HG03442 (cell line): ENCODE results near the gene DNAH3.
"Not testable (repeated sequence)": the region's sequence is repeated elsewhere in the genome, so short reads cannot be mapped to it uniquely, and the experiment has no call there.

Source experiments
- ATAC-seq: cut with Tn5 transposase; IDR thresholded peaks from one replicate; pipeline ENCODE4 v1.9.1; 2021; ENCODE audit warnings: mild to moderate bottlenecking, moderate library complexity; ENCODE audit not compliant: unreplicated experiment

The DNAH3 gene, protein sequence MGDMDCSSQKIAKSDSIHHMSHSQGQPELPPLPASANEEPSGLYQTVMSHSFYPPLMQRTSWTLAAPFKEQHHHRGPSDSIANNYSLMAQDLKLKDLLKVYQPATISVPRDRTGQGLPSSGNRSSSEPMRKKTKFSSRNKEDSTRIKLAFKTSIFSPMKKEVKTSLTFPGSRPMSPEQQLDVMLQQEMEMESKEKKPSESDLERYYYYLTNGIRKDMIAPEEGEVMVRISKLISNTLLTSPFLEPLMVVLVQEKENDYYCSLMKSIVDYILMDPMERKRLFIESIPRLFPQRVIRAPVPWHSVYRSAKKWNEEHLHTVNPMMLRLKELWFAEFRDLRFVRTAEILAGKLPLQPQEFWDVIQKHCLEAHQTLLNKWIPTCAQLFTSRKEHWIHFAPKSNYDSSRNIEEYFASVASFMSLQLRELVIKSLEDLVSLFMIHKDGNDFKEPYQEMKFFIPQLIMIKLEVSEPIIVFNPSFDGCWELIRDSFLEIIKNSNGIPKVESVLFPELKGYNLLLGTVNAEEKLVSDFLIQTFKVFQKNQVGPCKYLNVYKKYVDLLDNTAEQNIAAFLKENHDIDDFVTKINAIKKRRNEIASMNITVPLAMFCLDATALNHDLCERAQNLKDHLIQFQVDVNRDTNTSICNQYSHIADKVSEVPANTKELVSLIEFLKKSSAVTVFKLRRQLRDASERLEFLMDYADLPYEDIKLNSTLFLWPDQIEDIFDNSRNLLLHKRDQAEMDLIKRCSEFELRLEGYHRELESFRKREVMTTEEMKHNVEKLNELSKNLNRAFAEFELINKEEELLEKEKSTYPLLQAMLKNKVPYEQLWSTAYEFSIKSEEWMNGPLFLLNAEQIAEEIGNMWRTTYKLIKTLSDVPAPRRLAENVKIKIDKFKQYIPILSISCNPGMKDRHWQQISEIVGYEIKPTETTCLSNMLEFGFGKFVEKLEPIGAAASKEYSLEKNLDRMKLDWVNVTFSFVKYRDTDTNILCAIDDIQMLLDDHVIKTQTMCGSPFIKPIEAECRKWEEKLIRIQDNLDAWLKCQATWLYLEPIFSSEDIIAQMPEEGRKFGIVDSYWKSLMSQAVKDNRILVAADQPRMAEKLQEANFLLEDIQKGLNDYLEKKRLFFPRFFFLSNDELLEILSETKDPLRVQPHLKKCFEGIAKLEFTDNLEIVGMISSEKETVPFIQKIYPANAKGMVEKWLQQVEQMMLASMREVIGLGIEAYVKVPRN (N-terminal part only)

DNA sequence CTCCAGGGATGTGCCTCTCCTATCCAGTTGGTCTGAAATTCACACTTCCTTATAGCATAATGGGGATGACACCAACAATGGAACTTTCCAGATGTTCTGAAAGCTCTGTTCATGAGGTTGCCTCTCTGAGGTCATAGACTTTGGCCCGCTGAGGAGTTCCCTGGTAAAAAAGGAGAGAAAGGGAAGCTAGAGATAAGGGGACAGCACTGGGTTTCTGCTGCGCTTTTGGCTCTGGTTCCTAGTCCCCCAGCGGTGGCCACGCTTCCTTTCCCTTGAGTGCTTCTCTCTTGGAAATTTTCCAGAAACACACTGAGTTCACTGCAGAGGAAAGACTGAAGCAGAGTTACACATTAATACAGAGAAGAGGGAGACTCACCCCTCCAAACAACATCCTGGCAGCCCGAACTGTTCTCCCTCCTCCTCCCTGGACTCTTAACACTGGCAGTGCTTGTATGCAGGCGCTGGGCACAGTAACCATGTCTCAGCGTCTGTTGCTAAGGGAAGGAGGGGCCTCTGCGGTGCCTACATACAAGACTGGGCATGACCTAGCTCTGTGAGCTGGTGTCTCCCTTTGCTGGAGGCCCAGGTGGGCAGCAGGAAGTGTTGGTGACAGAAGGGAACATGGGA, at the start of gene DNAH3:
Gene DNAH3, minus strand, starts transcription at position 472 of the 627 bp plus-strand sequence. CDS start 527 bp downstream, outside the sequence.
- no peak for ATAC-seq

DNA sequence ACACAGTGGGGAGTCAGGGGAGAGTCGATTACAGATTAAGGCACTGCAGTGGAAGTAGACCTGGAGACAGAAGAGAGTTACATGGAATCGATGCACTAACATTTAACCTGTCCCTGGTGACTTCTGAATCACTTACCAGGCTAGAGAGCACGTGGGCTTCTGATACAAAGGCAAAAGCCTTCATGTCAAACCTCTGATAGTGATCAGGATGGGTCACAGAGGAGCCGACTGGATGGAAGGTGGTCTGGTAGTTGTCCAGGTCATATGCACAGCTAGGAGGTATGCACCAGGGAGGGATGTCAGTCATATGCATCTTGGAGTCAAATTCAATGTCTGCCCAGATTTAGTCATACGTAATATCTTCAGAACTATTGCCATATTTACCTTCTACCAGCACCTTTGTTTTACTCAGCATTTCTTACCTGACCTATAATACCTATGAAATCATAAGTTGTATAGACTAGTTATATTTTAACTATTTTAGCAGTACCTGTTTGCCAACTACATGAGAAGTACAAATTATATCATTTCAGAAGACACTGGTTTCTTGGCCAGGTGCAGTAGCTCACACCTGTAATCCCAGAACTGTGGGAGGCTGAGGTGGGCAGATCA, 49.1 kb upstream of the DNAH3 start:
- ATAC-seq = no peak

DNA sequence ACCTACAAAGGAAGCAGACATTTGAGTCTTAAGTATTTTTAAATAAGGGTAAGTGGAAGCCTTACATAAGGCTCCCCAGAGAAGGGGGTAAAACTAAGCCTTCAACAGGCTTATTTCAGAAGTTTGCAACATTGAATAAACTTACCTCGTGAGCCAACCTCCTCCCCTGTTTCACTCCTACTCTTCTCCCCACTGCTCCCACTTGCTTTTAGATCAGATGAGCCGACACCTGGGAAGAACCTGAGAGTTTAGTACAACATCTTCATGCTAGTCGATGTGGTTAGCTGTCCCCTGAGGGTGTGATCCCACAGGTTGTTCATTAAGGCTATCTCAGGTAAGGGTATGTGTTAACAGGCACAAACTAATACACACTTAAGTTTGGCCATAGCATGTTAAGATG, 47.0 kb upstream of the DNAH3 start:
- no peak for ATAC-seq

DNA sequence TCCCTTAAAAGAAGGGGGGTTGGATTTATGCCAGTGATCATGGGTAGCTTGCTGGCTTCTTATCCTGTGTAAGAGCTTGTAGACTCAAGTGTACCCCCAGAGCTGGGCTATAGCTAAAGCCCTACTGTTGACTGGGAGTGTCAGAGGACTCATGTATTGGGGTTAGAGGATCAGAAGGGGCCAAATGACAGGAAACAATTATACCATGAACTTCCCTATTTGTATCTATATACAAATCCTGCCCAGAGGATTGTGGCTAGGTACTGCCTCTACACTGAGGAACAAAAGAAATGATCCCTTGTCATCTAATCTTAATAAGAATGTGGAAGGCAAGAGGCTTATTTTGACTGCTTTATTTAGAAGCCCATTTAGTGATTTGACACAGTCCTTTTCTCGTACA, 46.5 kb upstream of the DNAH3 start:
- ATAC-seq = no peak

DNA sequence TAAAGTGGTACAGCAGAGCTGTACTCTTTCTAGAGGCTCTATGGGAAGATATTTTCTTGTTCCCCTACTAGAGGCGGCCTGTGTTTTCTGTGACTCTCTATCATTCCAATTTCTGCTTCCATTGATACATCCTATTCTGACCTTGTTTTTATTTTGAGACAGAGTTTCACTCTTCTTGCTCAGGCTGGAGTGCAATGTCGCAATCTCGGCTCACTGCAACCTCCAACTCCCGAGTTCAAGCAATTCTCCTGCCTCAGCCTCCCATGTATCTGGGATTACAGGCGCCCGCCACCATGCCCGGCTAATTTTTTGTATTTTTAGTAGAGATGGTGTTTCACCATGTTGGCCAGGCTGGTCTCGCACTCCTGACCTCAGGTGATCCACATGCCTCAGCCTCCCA, 44.7 kb upstream of the DNAH3 start:
- not testable (repeated sequence) for ATAC-seq

DNA sequence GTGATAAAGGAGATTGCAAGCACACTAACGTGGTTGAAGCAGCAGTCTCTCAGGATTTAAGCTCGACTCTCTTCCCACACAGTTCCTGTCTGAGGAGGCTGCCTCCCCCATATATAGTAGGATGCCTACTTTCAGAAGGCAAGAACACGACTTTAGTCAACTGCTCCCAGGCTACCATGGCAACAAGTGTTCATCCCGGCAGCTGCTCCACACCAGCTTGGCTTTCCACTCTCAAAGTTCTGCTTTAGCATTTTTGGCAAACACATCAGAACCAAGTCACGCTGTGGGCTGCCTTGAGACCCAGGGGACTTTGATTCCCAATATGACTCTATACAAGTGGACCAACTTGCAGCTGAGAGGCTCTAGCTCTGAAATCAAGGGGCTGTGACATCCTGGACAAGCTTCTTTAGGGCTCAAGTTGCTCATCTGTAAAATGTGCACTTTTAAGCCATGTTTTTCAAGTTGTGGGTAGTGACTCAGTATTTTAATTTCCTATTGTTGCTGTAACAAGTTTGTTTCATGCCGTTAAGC, 44.2 kb upstream of the DNAH3 start:
- no peak for ATAC-seq

DNA sequence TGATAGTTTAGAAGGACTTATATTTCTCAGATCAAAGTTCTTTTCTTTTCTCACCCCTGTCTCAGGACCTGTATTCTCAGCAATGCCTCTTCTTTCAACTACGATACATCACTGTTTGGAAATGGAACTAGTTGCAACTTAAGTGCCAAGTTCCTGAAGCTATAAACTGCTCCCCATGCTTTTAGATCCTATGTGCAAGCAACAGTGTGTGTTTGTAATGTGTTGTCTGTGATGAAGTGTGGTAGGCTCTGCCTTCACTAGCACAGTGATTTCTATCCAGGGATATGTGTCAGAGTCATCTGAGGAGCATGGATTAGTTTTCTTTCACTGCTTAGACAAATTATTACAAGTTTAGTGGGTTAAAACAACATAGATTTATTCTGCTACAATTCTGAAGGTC, 42.3 kb upstream of the DNAH3 start:
- no peak for ATAC-seq

DNA sequence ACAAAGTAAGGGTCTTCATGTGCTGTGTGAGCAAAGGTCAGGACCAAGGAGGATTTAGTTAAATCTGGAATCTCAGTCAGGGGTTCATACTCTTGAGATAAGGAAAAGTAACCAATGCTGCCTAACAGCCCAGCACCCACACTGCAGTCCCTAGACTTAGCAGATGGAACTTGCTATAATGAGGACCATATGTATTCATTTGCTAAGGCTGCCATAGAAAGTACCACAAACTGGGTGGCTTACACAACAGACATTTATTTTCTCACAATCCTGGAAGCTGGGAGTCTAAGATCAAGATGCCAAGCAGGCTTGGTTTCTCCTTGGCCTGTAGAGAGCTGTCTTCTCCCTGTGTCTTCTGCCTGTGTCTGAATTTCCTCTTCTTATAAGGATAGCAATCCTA, 40.0 kb upstream of the DNAH3 start:
- no peak for ATAC-seq

DNA sequence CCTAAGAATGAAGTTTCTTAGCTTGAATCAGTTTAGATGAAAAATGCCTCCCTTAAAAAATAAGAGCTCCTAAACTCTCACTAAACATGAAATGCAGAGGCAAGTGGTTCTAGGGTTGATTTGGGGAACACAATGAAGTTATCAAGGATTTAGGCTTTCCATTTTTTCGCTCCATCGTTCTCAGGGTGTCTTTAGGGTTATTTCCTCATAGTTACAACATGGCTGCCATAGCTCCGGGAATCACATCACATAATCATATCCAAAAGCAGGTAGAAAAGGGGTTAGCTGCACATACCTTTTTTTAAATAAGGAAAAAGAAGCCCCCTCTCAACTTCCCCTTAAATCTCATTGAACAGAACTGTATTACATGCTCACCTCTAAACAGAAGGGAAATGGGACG, 39.4 kb upstream of the DNAH3 start:
- ATAC-seq = no peak

DNA sequence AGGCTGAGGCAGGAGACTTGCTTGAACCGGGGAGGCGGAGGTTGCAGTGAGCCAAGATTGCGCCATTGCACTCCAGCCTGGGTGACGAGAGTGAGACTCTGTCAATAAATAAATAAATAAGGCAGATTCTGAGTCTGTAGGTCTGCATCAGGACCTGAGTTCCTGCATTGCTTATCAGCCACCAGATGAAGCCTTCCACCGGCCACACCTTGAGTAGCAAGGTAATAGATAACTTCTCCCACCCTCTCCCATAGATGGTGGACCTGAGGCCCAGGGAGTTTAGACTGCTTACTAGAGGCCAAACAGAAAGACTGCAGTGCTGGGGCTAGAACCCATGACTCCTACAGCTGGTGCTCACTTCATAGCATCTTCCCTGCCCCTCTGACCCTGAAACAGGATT, 38.7 kb upstream of the DNAH3 start:
- ATAC-seq = no peak

DNA sequence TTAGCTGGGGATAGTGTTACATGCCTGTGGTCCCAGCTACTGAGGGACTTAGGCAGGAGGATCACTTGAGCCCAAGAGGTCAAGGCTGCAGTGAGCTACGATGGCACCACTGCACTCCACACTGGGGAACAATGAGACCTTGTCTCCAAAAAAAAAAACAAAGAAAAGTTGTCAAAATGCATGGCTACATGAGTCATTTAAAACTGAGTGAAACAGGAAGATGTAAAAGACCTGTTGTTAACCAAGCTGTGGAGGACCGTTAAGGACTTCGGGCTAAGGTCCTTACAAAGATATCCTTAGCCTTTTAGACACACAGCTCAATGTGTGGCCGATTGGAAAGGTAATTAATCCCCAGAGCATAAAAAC, 35.7 kb upstream of the DNAH3 start:
- ATAC-seq = no peak

DNA sequence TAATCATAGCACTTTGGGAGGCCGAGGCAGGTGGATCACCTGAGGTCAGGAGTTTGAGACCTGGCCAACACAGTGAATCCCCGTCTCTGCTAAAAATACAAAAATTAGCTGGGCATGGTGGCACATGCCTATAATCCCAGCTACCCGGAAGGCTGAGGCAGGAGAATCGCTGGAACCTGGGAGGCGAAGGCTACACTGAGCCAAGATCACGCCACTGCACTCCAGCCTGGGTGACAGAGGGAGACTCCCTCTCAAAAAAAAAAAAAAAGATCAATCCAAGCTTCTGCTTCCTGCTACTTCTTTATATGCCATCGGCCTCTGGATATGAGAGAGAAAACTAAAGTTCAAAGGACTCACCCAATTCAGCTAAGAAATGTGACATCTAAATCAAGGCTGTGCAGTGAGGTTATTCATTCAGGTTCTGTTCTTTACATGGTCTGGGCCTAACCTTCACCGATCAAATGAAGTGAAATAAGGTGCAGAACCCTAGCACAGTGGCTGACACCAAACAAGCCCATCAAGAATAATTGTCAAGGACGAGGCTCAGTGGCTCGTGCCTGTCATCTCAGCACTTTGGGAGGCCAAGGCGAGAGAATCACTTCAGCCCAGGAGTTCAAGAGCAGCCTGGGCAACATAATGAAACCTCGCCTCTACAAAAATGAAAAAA, 35.1 kb upstream of the DNAH3 start:
- no peak for ATAC-seq

DNA sequence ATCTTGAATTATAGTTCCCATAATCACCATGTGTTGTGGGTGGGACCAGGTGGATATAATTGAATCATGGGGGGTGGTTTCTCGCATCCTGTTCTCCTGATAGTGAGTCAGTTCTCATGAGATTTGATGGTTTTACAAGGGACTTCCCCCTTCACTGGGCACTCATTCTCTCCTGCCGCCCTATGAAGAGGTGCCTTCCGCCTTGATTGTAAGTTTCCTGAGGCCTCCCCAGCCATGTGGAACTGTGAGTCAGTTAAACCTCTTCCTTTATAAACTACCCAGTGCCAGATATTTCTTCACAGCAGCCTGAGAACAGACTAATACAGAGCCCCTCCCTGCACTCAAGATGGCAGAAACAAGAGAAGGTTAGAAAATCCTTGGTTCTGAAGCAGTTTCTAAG, 34.2 kb upstream of the DNAH3 start:
- ATAC-seq = no peak

DNA sequence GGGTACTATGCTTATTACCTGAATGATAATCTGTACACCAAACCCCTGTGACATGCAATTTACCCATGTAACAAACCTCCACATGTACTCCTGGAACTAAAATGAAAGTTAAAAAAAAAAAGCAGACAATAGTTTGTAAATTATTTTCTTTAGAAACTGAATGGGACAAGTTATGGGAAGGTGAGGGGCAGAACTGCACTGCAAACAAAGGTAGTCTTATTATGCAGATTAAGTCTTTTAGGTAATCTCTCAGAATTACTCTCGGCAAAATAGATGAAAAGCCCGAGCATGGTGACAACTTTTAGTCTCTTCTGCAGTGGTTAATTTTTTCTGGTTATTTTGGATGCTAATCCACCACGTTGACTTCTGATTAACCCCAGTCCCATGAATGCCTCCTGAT, 33.3 kb upstream of the DNAH3 start:
- ATAC-seq = no peak

DNA sequence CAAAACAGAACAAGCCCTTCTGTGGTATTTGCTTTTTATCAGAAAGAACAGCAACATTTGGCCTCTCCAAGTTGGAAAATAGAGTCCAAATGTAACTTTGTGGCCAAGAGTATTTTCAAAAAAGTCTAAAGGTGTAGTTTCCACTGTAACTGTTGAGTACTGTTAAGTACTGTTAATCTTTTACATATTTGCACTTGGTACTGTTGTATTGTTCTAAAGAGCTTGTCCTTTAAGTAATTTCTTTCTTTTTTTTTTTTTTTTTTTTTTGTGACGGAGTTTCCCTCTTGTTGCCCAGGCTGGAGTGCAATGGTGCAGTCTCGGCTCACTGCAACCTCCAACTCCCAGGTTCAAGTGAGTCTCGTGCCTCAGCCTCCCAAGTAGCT, 29.3 kb upstream of the DNAH3 start:
- no peak for ATAC-seq

DNA sequence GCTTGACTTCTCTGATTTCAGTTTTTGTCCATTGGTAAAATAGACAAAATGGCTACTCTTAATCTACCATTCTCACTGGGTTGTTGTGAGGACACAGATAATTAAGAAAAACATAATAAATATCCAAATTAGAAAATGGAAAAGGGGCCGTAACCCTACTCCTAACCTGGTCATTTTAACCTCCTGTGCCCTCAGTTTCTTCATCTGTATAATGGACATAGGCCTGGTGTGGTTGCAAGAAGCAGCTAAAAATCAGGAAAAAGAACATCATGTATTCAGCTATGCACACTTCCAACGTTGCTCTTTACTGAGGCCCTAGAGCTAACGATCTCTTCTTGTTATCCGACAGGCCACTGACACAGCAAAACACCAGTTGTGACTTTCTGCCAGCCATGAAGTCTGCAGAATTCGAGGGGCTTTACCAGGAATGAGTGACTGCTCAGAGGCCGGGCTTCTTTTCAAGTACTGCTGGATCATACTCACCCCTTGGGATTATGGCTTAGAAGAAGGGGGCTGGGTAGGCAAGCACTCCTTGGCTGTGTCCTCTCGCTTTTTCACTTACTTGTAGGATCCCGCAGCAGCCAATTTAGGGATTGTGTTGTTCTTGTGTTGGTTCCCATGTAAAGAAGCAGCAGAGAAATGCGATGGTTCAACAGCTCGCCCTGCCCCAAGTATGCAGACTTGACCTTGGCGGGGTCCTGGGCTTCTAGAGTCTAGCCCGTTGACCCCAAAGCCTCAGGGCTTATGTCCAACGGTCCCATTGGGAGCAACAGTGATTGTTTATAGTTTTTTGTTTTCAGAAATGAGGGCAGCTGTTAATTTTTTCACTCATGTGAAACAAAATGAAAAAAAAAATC, 28.7 kb upstream of the DNAH3 start:
- ATAC-seq = no peak

DNA sequence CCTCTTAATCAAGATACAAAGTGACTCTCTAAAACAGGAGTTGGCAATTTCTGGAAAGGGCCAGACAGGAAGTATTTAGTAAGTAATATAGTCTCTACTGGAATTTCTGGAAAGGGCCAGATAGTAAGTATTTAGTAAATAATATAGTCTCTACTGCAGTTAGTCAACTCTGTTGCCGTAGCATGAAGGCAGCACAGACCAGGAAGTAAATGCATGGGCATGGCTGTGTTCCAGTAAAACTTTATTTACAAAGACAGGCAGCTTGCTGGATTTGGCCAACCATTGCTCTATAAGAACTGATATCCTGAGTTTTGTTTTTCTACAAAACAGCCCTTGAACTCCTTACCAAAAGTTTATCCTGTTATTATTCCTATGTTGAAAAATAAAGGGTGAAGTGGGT, 24.8 kb upstream of the DNAH3 start:
- ATAC-seq = no peak

DNA sequence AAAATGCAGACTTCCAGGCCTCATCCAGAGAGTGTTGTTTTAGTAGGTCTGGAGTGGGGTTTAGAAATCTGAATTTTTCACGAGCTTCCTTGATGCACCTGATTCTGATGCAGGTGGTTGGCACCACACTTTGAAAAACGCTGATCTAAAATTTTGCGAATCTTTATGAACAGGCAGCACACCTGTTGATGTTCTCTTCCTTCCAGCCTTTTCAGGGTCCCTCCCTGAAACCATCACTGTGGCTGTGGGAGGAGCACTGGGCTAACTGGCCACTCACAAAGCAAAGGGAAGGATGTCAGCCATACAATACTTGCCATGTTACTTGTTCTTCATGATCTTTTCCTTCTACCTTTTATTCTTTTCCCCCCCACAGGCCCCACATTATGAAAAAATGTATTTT, 22.0 kb upstream of the DNAH3 start:
- no peak for ATAC-seq

DNA sequence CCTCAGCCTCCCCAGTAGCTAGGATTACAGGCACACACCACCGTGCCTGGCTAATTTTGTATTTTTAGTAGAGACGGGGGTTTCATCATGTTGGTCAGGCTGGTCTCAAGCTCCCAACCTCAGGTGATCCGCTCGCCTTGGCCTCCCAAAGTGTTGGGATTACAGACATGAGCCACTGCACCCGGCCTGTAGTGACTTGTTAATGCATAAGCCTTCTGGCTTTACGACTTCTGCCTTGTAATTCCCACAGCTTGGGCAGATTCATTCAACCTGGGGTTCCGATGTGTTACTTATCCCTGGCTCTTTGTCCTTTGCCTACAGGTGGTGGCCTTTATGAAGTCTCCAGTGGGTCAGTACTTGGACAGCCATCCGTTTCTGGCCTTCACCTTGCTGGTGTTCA, 19.5 kb upstream of the DNAH3 start:
- ATAC-seq = not testable (repeated sequence)
